OCI-LY3 (cell line): ENCODE measurements around the gene CDK4.

Experiments
- EZH2phosphoT487 ChIP-seq: fragments of 200-600 bp; shearing (Covaris generic); IDR thresholded peaks from 2 replicates; pipeline ENCODE4 v1.6.1; 2018; ENCODE audit warnings: antibody characterized with exemption, mixed run types, low read depth
- TF ChIP-seq, protein P1 (sequence below): fragments of 200-600, 300-600 bp; sonication (generic); IDR thresholded peaks from 2 replicates; pipeline ENCODE4 v1.5.1; 2014; ENCODE audit warnings: antibody characterized with exemption, low read length, low read depth

DNA sequence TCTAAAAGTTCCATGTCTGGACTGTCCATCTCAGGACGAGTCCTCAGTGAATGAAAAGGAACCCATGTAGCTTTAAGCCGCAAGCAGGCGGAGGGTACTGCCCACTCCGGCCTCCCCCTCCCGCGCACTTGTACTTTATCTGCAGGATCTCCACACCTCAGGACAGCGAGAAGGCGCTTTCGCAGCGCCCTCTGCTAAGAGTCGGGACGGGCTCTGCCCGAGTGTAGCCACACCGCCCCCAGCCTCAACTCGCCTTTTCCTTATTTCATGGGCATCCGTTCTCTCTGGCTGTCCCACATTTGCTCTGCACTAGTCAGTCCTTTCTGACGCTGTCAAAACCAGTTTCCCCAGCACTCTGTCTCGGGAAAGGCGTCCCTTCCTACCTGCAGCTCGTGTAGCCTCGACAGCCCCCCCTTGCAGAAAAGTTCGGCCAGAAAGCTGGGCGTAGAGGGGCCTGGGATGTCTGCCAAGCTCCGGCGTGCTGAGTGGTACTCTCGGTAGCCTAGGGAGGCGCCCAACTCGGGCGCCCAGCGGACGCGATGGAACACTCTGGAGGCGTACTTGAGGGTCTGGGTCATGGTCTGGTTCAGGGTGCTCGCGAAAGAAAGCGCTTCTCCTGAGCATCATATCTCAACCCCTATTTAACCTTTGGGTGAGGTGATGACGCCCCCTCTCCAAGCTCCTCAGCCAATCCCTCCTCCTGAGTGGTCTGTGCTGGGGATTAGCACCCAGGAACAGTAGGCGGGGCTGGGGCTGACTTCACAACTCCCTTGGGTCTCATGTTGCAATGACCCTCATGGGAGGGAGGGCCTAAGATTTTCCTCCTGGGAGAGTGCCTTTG, 14.6 kb upstream of the CDK4 start, which contains the start of gene CYP27B1:
- TF ChIP-seq, protein P1, sequence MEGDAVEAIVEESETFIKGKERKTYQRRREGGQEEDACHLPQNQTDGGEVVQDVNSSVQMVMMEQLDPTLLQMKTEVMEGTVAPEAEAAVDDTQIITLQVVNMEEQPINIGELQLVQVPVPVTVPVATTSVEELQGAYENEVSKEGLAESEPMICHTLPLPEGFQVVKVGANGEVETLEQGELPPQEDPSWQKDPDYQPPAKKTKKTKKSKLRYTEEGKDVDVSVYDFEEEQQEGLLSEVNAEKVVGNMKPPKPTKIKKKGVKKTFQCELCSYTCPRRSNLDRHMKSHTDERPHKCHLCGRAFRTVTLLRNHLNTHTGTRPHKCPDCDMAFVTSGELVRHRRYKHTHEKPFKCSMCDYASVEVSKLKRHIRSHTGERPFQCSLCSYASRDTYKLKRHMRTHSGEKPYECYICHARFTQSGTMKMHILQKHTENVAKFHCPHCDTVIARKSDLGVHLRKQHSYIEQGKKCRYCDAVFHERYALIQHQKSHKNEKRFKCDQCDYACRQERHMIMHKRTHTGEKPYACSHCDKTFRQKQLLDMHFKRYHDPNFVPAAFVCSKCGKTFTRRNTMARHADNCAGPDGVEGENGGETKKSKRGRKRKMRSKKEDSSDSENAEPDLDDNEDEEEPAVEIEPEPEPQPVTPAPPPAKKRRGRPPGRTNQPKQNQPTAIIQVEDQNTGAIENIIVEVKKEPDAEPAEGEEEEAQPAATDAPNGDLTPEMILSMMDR: no peak
- no peak for TF ChIP-seq EZH2phosphoT487
